Astrocyte of the spinal cord (primary cell): ENCODE results near the gene TXLNA.

ENCODE experiments used
- DNase-seq: peaks from one replicate; pipeline ENCODE4 v3.0.0; 2011; ENCODE audit warnings: low read depth, low spot score
- H3K4me3 ChIP-seq: 2 replicates; pipeline ENCODE4 v1.5.1; 2011; ENCODE audit warnings: low read depth, mild to moderate bottlenecking, low read length, moderate library complexity
- CTCF ChIP-seq: IDR thresholded peaks from 2 replicates; pipeline ENCODE4 v1.5.1; 2012; ENCODE audit warnings: low read depth, mild to moderate bottlenecking, low read length, inconsistent platforms
- in situ Hi-C: cut with HindIII; loops from 2 replicates; pipeline ENCODE4 v1.10.0; 2017; ENCODE audit warnings: low sequenced_read_pairs

The TXLNA gene

DNA sequence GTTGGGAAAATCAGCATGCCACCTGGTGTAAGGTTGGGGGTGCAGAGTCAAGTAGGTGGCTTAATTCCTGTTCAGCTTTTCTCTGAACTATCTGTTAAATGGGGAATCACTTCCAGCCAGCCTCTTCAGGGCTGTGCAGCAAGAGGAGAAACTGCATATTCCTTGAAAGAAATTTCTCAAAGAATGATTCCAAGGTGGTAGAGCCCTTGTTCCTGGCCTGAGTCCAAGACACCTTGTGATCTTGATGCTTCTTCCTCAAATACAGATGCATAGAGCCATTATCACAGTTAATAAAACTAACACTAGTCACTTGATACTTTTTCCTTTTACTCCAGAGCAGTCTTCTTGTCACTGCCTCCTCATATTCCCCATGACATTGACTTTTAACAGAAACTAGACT is 5.2 kb downstream of the TXLNA start:
- H3K4me3 ChIP-seq, result no peak overlapping the region
- no peak for DNase-seq
- in situ Hi-C loops, result no loop called here
- TF ChIP-seq CTCF, result no peak

DNA sequence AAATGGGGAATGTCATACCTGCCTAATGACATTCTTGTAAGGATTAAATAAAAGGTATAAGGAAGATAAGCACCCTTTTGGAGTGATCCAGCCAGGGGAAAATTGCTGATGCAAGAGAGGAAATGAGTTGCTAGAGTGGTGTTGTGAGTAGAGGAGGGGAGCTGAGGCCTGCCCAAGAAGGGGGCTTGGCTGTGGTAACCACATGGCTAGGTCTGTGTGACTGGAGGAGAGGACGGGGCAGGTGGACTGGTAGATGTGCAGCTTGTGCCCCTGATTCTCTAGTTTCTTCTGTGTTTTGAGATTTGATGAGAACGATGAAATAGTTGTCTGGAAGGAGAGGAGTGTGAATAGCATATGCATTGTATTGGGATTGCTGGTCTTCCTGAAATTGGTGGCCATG is 6.6 kb downstream of the TXLNA start:
- TF ChIP-seq CTCF, result no peak
- in situ Hi-C loops, result no loop called here
- H3K4me3 ChIP-seq, result no peak overlapping the region
- DNase-seq, result no peak

DNA sequence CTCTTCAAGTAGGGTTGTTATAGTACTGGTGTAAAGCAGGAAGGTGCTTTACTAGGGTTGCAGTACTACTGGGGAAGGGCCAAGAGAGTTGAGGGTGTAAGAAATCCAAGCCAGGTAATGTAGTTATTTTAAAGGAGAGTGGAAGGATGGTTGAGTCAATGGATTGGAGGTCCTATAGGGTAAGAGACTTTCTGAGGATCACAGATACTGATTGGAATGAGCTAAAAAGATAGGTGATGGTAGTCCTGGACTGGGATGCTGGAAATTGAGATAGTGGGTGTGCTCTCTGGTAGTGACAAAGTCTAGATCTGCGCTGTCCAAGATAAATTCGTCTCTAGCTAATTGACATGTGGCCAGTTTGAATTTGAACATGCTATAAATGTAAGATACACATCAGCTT is 7.0 kb downstream of the TXLNA start:
- H3K4me3 ChIP-seq, result no peak overlapping the region
- in situ Hi-C loops, result no loop called here
- no peak for DNase-seq
- no peak for TF ChIP-seq CTCF

DNA sequence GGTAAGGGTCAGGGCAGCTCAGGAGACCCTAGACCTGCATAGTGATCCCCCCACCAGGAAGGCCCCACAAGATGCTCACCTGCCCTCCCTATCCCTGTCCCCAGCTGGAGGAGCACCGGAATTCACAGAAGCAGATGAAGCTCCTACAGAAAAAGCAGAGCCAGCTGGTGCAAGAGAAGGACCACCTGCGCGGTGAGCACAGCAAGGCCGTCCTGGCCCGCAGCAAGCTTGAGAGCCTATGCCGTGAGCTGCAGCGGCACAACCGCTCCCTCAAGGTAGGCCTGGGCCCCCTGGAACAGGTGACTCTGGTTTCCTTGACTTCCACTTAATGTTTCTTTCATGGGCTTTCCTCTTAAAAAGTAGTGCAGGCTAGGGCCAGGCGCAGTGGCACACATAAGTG is 8.4 kb downstream of the TXLNA start:
- TF ChIP-seq CTCF, result no peak
- H3K4me3 ChIP-seq, result no peak overlapping the region
- in situ Hi-C loops, result no loop called here
- DNase-seq, result no peak

DNA sequence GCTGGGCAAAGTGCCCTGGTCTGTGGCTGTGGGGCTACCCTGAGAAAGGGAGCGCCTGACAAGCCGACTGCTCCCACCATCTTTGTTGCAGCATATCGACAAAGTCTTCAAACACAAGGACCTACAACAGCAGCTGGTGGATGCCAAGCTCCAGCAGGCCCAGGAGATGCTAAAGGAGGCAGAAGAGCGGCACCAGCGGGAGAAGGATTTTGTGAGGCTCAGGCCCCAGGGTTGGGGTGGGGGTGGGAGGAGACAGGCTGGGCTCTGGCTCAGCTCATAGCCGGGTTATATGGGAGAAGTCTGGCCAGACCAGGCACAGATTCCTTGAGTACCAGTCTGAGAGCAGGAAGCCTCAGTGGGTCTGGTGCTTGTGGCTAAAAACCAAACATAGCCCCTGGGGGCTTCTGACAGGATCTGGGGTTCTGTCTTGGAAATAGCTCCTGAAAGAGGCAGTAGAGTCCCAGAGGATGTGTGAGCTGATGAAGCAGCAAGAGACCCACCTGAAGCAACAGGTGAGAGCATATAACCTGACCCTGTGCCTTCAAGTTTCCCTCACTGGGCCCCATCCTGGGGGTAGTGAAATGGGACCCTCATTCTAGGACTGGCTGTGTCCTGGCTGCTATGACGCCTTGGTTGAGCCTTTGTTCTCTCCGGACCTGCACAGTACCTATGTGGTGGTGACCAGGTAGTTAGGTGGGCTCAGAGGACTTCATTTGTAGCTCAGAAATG is 12.9 kb downstream of the TXLNA start:
- TF ChIP-seq CTCF, result no peak
- in situ Hi-C loops, result no loop called here
- no peak for DNase-seq
- H3K4me3 ChIP-seq, result no peak overlapping the region

GRCh38 chr1:32194984-32195383 is 15.5 kb downstream of the TXLNA start:
- no peak overlapping the region for H3K4me3 ChIP-seq
- in situ Hi-C loops, result no loop called here
- no peak for TF ChIP-seq CTCF
- DNase-seq, result no peak

GRCh38 chr1:32195531-32195930 is 16.1 kb downstream of the TXLNA start:
- in situ Hi-C loops, result no loop called here
- no peak for TF ChIP-seq CTCF
- no peak overlapping the region for H3K4me3 ChIP-seq
- DNase-seq, result no peak
